ENCODE results near the gene IMMP1L.

DNA sequence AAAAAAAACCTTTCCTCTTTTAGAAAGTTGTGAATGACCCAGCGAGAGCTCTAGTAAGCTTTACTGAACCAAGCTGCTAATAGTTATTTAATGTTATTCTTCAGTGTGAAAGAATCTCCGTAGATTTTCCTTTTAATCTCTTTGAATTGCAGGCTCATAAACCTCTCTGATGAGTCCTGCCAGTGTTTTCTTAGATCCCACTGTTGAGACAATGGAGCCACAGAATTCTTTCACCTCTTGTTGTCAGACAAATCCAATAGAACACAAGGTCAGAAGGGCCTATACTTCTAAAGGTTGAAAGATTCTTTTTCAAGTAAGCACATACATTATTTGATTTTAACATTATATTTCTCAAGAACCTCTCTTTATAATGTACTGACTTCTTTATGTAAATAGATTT, 87.6 kb downstream of the IMMP1L start:
- TF ChIP-seq, protein P1, sequence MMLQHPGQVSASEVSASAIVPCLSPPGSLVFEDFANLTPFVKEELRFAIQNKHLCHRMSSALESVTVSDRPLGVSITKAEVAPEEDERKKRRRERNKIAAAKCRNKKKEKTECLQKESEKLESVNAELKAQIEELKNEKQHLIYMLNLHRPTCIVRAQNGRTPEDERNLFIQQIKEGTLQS (IDR thresholded peaks at IDR 0.05; ENCODE audit: borderline replicate concordance, extremely low read depth, low read depth, low read length): no peak
- TF ChIP-seq SIN3A (IDR thresholded peaks at IDR 0.05; ENCODE audit: low read depth, low read length): no peak
- TF ChIP-seq, protein P2, sequence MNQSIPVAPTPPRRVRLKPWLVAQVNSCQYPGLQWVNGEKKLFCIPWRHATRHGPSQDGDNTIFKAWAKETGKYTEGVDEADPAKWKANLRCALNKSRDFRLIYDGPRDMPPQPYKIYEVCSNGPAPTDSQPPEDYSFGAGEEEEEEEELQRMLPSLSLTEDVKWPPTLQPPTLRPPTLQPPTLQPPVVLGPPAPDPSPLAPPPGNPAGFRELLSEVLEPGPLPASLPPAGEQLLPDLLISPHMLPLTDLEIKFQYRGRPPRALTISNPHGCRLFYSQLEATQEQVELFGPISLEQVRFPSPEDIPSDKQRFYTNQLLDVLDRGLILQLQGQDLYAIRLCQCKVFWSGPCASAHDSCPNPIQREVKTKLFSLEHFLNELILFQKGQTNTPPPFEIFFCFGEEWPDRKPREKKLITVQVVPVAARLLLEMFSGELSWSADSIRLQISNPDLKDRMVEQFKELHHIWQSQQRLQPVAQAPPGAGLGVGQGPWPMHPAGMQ (IDR thresholded peaks at IDR 0.05; ENCODE audit: borderline replicate concordance): no peak
- TF ChIP-seq EP300 (IDR thresholded peaks at IDR 0.05; ENCODE audit: borderline replicate concordance in 1 of 2, control insufficient read depth in 1 of 2, low read depth in 2 of 2, low read length in 2 of 2): no peak
- TF ChIP-seq, protein P3, sequence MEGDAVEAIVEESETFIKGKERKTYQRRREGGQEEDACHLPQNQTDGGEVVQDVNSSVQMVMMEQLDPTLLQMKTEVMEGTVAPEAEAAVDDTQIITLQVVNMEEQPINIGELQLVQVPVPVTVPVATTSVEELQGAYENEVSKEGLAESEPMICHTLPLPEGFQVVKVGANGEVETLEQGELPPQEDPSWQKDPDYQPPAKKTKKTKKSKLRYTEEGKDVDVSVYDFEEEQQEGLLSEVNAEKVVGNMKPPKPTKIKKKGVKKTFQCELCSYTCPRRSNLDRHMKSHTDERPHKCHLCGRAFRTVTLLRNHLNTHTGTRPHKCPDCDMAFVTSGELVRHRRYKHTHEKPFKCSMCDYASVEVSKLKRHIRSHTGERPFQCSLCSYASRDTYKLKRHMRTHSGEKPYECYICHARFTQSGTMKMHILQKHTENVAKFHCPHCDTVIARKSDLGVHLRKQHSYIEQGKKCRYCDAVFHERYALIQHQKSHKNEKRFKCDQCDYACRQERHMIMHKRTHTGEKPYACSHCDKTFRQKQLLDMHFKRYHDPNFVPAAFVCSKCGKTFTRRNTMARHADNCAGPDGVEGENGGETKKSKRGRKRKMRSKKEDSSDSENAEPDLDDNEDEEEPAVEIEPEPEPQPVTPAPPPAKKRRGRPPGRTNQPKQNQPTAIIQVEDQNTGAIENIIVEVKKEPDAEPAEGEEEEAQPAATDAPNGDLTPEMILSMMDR (IDR thresholded peaks at IDR 0.05 in 2 of 3, conservative IDR thresholded peaks at IDR 0.05 in 1 of 3; ENCODE audit: control insufficient read depth in 2 of 3, extremely low read depth in 1 of 3, insufficient read depth in 1 of 3, low read depth in 3 of 3, low read length in 3 of 3): no peak
- TF ChIP-seq POLR2AphosphoS5 (IDR thresholded peaks at IDR 0.05; ENCODE audit: low read length): no peak

All from GM12878 (cell line).